Astrocyte (in vitro differentiated cells and primary cell): ENCODE data around the gene IL9.

ENCODE experiments used
- CTCF ChIP-seq: IDR thresholded peaks from 2 replicates; pipeline ENCODE4 v1.5.1; 2011; ENCODE audit warnings: low read depth, mild to moderate bottlenecking, inconsistent platforms, low read length, moderate library complexity; ENCODE audit not compliant: insufficient read depth
- EZH2 ChIP-seq: IDR thresholded peaks from 2 replicates; pipeline ENCODE4 v1.6.1; 2012; ENCODE audit warnings: mild to moderate bottlenecking, low read length, inconsistent platforms; ENCODE audit not compliant: insufficient read depth

- TF ChIP-seq CTCF (no peak), EZH2 (no peak)
Measured at GRCh38 chr5:135857630-135858311, 37.9 kb downstream of the IL9 start.
